ENCODE results near the gene FAM20B.
A peak's percentile ranks its signal among the peaks of the same experiment; 100 is the strongest.

The FAM20B gene

DNA sequence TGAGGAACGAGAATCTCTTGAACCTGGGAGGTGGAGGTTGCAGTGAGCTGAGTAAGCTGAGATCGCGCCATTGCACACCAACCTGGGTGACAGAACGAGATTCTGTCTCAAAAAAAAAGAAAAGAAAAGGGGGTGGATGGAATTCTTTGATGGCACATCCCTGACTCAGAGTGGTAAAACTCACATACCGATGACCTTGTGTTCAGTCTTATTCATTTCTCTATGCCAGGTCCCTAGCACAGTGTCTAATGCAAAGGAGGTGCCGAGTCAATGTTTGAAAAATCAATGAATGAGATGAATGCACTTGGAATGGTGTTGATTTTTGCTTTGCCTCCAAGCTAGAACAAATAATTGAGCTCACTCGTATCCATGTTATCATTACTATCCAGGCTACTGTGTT lies 18.5 kb upstream of the FAM20B start:
- no peak for DNase-seq (ENCODE audit: low read depth, low spot score)
- ChIA-PET POLR2A (no interaction called here), CTCF (interaction anchor here (0.8 to 17.0 kb wide), 8 partner anchors 35 to 707 kb away, joined by 3 to 593 read pairs (median 4); no protein-coding TSS in a partner anchor)
- no peak overlapping the region for H3K4me3 ChIP-seq (ENCODE audit: low read depth, low read length)
- TF ChIP-seq, protein P1, sequence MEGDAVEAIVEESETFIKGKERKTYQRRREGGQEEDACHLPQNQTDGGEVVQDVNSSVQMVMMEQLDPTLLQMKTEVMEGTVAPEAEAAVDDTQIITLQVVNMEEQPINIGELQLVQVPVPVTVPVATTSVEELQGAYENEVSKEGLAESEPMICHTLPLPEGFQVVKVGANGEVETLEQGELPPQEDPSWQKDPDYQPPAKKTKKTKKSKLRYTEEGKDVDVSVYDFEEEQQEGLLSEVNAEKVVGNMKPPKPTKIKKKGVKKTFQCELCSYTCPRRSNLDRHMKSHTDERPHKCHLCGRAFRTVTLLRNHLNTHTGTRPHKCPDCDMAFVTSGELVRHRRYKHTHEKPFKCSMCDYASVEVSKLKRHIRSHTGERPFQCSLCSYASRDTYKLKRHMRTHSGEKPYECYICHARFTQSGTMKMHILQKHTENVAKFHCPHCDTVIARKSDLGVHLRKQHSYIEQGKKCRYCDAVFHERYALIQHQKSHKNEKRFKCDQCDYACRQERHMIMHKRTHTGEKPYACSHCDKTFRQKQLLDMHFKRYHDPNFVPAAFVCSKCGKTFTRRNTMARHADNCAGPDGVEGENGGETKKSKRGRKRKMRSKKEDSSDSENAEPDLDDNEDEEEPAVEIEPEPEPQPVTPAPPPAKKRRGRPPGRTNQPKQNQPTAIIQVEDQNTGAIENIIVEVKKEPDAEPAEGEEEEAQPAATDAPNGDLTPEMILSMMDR (IDR thresholded peaks at IDR 0.05; ENCODE audit: insufficient read depth, low read length, missing control alignments), result no peak

DNA sequence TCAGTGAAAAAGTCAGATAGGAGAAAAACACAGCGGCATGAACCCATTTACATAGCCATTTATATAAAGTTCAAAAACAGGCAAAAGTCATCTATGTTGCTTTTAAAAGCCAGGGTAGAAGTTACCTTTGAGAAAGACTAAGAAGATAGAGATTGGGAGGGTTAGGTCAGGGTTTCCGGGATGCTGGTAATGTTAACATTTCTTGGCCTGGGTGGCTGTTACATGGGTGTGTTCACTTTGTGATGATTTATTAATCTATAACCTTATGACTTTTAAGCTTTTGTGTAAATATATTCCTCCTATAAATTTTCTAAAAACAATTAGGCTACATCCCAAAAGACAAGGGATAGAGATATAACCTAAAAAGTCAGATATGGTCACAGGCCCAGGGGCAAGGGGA lies 15.0 kb upstream of the FAM20B start:
- DNase-seq (ENCODE audit: low read depth, low spot score), result no peak
- CTCF ChIA-PET, result interaction anchor here (17.0 kb wide), 1 partner anchor 475 kb away, joined by 593 read pairs; no protein-coding TSS in a partner anchor
- POLR2A ChIA-PET, result no interaction called here
- H3K4me3 ChIP-seq (ENCODE audit: low read depth, low read length), result no peak overlapping the region
- TF ChIP-seq, protein P1 (IDR thresholded peaks at IDR 0.05; ENCODE audit: insufficient read depth, low read length, missing control alignments), result no peak

DNA sequence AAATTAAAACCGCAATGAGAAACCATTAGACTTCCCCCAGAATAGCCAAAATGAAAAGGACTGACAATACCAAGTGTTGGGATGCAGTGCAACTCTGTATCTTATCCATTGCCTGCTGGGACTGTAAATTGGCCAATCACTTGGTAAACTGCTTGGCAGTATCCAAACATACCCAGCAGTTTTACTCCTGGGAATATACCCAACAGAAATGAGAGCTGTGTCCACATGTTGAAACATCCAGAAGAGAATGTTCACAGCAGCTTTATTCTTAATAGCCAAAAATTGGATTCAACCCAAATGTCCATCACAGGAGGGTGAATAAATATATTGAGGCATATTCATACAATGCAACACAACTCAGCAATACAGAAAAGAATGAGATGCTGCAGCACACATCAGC lies 13.7 kb upstream of the FAM20B start:
- ChIA-PET CTCF (interaction anchor here (1.7 to 17.0 kb wide), 2 partner anchors 9 to 476 kb away, joined by 8 to 593 read pairs; no protein-coding TSS in a partner anchor), POLR2A (no interaction called here)
- H3K4me3 ChIP-seq (ENCODE audit: low read depth, low read length), result no peak overlapping the region
- DNase-seq (ENCODE audit: low read depth, low spot score), result no peak
- TF ChIP-seq, protein P1 (IDR thresholded peaks at IDR 0.05; ENCODE audit: insufficient read depth, low read length, missing control alignments), result no peak

DNA sequence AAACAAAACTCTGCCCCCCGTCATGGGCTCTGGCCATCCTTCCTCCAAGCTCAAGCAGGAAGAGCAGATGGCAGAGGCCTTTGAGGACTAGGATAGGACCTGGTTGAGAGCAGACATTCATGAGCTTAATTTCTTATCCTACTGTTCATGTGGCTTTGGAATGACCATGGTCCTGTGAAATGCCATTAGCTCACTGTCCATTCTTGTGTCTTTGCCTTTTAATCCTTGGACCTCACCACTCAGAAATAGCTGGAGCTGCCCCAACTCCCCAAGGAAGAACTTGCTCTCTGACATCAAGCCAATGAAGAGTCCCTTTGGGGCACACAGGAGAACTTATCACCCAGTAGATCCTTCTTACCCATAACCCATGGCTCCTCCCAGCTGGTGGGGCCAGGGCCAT lies 11.6 kb upstream of the FAM20B start:
- TF ChIP-seq, protein P1 (IDR thresholded peaks at IDR 0.05; ENCODE audit: insufficient read depth, low read length, missing control alignments), result no peak
- DNase-seq (ENCODE audit: low read depth, low spot score), result no peak
- POLR2A ChIA-PET, result no interaction called here
- CTCF ChIA-PET, result interaction anchor here (0.6 to 2.1 kb wide), 4 partner anchors 11 to 288 kb away, joined by 3 to 30 read pairs (median 4); no protein-coding TSS in a partner anchor
- H3K4me3 ChIP-seq (ENCODE audit: low read depth, low read length), result no peak overlapping the region

DNA sequence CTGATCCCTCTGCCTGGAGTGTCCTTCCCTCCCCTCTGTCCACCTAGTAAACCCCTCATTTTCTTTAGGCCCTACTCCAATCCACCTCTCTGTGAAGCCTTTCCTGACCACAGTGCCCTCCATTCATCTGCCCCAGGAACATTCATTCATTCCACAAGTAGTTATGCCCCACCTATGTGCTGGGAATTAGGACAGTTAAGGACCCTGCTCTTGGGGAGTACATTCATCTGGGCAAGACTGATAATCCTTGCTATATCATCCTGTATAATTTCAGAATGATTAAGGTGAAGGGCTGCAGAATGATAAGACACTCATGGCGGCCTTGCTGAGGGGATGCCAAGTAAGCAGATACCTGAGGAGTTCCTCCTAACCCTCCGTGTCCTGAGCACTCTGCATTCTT lies 10.3 kb upstream of the FAM20B start:
- DNase-seq (ENCODE audit: low read depth, low spot score), result no peak
- H3K4me3 ChIP-seq (ENCODE audit: low read depth, low read length), result no peak overlapping the region
- CTCF ChIA-PET, result no interaction called here
- TF ChIP-seq, protein P1 (IDR thresholded peaks at IDR 0.05; ENCODE audit: insufficient read depth, low read length, missing control alignments), result no peak
- POLR2A ChIA-PET, result no interaction called here

DNA sequence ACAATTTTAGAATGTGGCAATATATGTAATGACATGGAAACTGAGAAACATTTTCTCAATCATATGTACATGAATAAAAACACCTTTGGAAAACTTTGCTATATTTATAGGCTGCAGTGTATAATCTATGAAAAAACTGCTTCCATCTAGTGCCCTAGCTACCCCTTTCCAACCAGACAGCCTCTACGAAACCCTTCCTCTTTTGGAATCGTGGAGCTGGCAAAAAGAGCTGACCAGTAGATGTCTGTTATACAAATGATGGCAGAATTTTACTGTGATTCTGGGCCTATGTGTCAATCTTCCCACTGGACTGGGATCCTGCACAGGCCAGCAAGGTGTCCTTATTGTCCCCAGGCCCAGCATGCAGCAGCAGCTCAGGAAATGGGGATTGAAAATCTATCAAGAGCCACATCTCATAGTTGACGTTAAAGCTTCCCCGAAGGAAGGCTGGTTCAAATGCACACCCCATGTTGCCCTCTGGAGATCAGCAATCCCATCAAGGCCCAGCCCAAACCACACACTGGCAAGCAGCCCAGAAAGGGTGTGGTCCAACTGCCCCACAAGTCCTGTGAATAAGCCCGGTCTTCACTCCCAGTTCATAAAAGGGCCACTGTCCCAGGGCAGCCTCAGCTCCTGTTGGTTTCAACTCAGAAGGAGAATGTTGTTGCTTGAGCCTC lies 8.8 kb upstream of the FAM20B start:
- TF ChIP-seq, protein P1 (IDR thresholded peaks at IDR 0.05; ENCODE audit: insufficient read depth, low read length, missing control alignments), result no peak
- ChIA-PET POLR2A (no interaction called here), CTCF (interaction anchor here (0.8 to 2.4 kb wide), 5 partner anchors 14 to 515 kb away, joined by 3 to 27 read pairs (median 3); no protein-coding TSS in a partner anchor)
- peak; percentile 71 for DNase-seq (ENCODE audit: low read depth, low spot score)
- no peak overlapping the region for H3K4me3 ChIP-seq (ENCODE audit: low read depth, low read length)
